Right cardiac atrium (tissue), 5 donors: ENCODE measurements around the gene MPZL3. TPM values are rescaled to one million over a fixed set of nuclear protein-coding genes. Genes with fewer than 3 reads are reported as not detected.

ENCODE experiments used
- ATAC-seq, 2 donors: fragments of 200-7000 bp; cut with Tn5 transposase; one replicate each; pipeline versions ENCODE4 v1.8.0 to v1.9.1; 2020; ENCODE audit warnings: moderate library complexity in 2 of 2, mild to moderate bottlenecking in 1 of 2
- DNase-seq, 3 donors: peaks; one replicate each; pipeline ENCODE4 v3.0.0-alpha.2; 2020
- H3K27ac ChIP-seq: one replicate; pipeline ENCODE4 v1.5.1; 2013; ENCODE audit warnings: mild to moderate bottlenecking, low read length, control low read depth, moderate library complexity
- H3K27me3 ChIP-seq: one replicate; pipeline ENCODE4 v1.6.1; 2013; ENCODE audit not compliant: control insufficient read depth, insufficient read depth
- H3K4me1 ChIP-seq: one replicate; pipeline ENCODE4 v1.6.1; 2013; ENCODE audit warnings: low read length; ENCODE audit not compliant: control insufficient read depth, insufficient read depth
- H3K4me3 ChIP-seq: one replicate; pipeline ENCODE4 v1.5.1; 2013; ENCODE audit warnings: low read length, control low read depth
- H3K9me3 ChIP-seq: one replicate; pipeline ENCODE4 v1.6.1; 2013; ENCODE audit warnings: low read length; ENCODE audit not compliant: control insufficient read depth
- WGBS: extraction: QIAGEN DNeasy Blood & Tissue Kit; methylation state at CpG from one replicate; pipeline ENCODE4 v1.1.7; 2013; 5-methylcytosine and 5-hydroxymethylcytosine counted together
- intact Hi-C, 4 donors: fragments of 100-400 bp; cut with DNase I; formaldehyde crosslinking; loops; one replicate each; pipeline versions ENCODE4 v1.11.0 to v1.14.0; 2022 to 2023
- polyA plus RNA-seq: library from polyadenylated mRNA; stranded (reverse); fragments of 200-250 nt; gene quantifications from one replicate; pipeline ENCODE4 v1.2.3, GENCODE V29; 2013
- total RNA-seq, 4 donors: library from RNA; stranded (reverse); fragmentation: NEBNext Ultra II Directional; extraction: Animal tissue kit (Norgen Biotek cat#: 25700); gene quantifications; one replicate each; pipeline ENCODE4 v1.2.1, GENCODE V29; 2021
- donor health status: healthy with polysubstance abuse.
- donor health status: DM: no; HTN: yes; CAD: no.
- donor health status: DM: no; HTN: no; CAD: no.
- donor health status: DM: no; HTN: yes; CAD: no; lungs with severe emphysema.
- donor health status: DM: yes; HTN: yes; CAD: no.

The MPZL3 gene
- total and polyA plus RNA-seq, 5 donors = 0.77 to 1.7 (median 1.4) TPM

- DNase-seq (peak in 1 of 3 donors; percentile 26), ATAC-seq (peak; percentile 34 to 76)
- no peak overlapping the region for H3K4me3 ChIP-seq
- H3K9me3 ChIP-seq = no peaks in the 10 kb centered on the region
- no peaks in the 10 kb centered on the region for H3K27me3 ChIP-seq
- intact Hi-C loops = no loop called here
- peak overlapping the region; percentile 38 for H3K27ac ChIP-seq
- H3K4me1 ChIP-seq = peaks cover 4% of the 10 kb centered on the region
- 27% methylated on average over 6 of the region's 6 CpGs for WGBS
Measured at GRCh38 chr11:118211006-118211405, 41.2 kb downstream of the MPZL3 start.

- H3K9me3 ChIP-seq = no peaks in the 10 kb centered on the region
- ATAC-seq (no peak), DNase-seq (no peak)
- 86% methylated on average over 7 of the region's 7 CpGs for WGBS
- peak overlapping the region; percentile 43 for H3K27ac ChIP-seq
- no peaks in the 10 kb centered on the region for H3K27me3 ChIP-seq
- intact Hi-C loops = no loop called here
- H3K4me1 ChIP-seq = peaks cover 4% of the 10 kb centered on the region
- H3K4me3 ChIP-seq = no peak overlapping the region
Measured at GRCh38 chr11:118210323-118210722, 41.8 kb downstream of the MPZL3 start.

- intact Hi-C loops = no loop called here
- WGBS = 87% methylated on average over 3 of the region's 3 CpGs
- peaks cover 4% of the 10 kb centered on the region for H3K4me1 ChIP-seq
- no peaks in the 10 kb centered on the region for H3K9me3 ChIP-seq
- H3K4me3 ChIP-seq = no peak overlapping the region
- no peak for DNase-seq
- no peak for ATAC-seq
- no peaks in the 10 kb centered on the region for H3K27me3 ChIP-seq
- no peak overlapping the region for H3K27ac ChIP-seq
Measured at GRCh38 chr11:118209033-118209432, 43.1 kb downstream of the MPZL3 start.

GRCh38 chr11:118207079-118207478, 45.1 kb downstream of the MPZL3 start:
- peak; percentile 12 to 14 for ATAC-seq
- Histone ChIP-seq H3K9me3 (no peaks in the 10 kb centered on the region), H3K4me1 (peaks cover 4% of the 10 kb centered on the region), H3K27me3 (no peaks in the 10 kb centered on the region), H3K4me3 (no peak overlapping the region), H3K27ac (no peak overlapping the region)
- no peak for DNase-seq
- WGBS = 82% methylated on average over 2 of the region's 2 CpGs
- intact Hi-C loops = no loop called here

- peaks cover 4% of the 10 kb centered on the region for H3K4me1 ChIP-seq
- DNase-seq (peak in 1 of 3 donors; percentile 50), ATAC-seq (peak; percentile 72 to 80)
- no peak overlapping the region for H3K27ac ChIP-seq
- 29% methylated on average over 1 of the region's 1 CpG for WGBS
- intact Hi-C loops = no loop called here
- no peaks in the 10 kb centered on the region for H3K9me3 ChIP-seq
- H3K27me3 ChIP-seq = no peaks in the 10 kb centered on the region
- no peak overlapping the region for H3K4me3 ChIP-seq
Measured at GRCh38 chr11:118206391-118207031, 45.7 kb downstream of the MPZL3 start.

- ATAC-seq (no peak), DNase-seq (no peak)
- Histone ChIP-seq H3K4me1 (peaks cover 4% of the 10 kb centered on the region), H3K27me3 (no peaks in the 10 kb centered on the region), H3K27ac (no peak overlapping the region), H3K4me3 (no peak overlapping the region), H3K9me3 (no peaks in the 10 kb centered on the region)
- WGBS = 92% methylated on average over 9 of the region's 9 CpGs
- intact Hi-C loops = no loop called here
Measured at GRCh38 chr11:118205606-118206378, 46.4 kb downstream of the MPZL3 start.

GRCh38 chr11:118202599-118203422, 49.4 kb downstream of the MPZL3 start:
- intact Hi-C loops = no loop called here
- Histone ChIP-seq H3K4me3 (no peak overlapping the region), H3K27ac (no peak overlapping the region), H3K9me3 (no peaks in the 10 kb centered on the region), H3K4me1 (peaks cover 2% of the 10 kb centered on the region), H3K27me3 (no peaks in the 10 kb centered on the region)
- 78% methylated on average over 7 of the region's 7 CpGs for WGBS
- DNase-seq (no peak), ATAC-seq (no peak)

GRCh38 chr11:118201966-118202365, 50.2 kb downstream of the MPZL3 start:
- WGBS = 85% methylated on average over 2 of the region's 2 CpGs
- Histone ChIP-seq H3K27me3 (no peaks in the 10 kb centered on the region), H3K4me3 (no peak overlapping the region), H3K9me3 (no peaks in the 10 kb centered on the region), H3K4me1 (no peaks in the 10 kb centered on the region), H3K27ac (no peak overlapping the region)
- intact Hi-C loops = no loop called here
- ATAC-seq (no peak), DNase-seq (no peak)

- no peak overlapping the region for H3K27ac ChIP-seq
- 89% methylated on average over 9 of the region's 9 CpGs for WGBS
Measured at GRCh38 chr11:118200901-118201680, 51.1 kb downstream of the MPZL3 start.

GRCh38 chr11:118200497-118200896, 51.7 kb downstream of the MPZL3 start:
- DNase-seq (no peak), ATAC-seq (no peak)
- intact Hi-C loops = no loop called here
- H3K27me3 ChIP-seq = no peaks in the 10 kb centered on the region
- no peaks in the 10 kb centered on the region for H3K4me1 ChIP-seq
- WGBS = 84% methylated on average over 5 of the region's 5 CpGs
- H3K4me3 ChIP-seq = no peak overlapping the region
- no peaks in the 10 kb centered on the region for H3K9me3 ChIP-seq
- no peak overlapping the region for H3K27ac ChIP-seq

More at GRCh38 chr11:118200901-118201680, 51.1 kb downstream of the MPZL3 start:
- Histone ChIP-seq H3K27me3 (no peaks in the 10 kb centered on the region), H3K4me3 (no peak overlapping the region), H3K4me1 (no peaks in the 10 kb centered on the region), H3K9me3 (no peaks in the 10 kb centered on the region)
- intact Hi-C loops = no loop called here
- no peak for ATAC-seq
- DNase-seq = no peak
